Measurements from ENCODE around the gene NUDT3. TPM values are rescaled to one million over a fixed set of nuclear protein-coding genes. Genes with fewer than 3 reads are reported as not detected.

The NUDT3 gene
- total and polyA plus RNA-seq, 9 of the 15 experiments (the other 6 are each of a cell fraction or from before 2014, with no cell fraction given): 5.4 to 81.2 (median 56.4) TPM

- TF ChIP-seq ZNF318 (IDR thresholded peaks at IDR 0.05; ENCODE audit: borderline replicate concordance in 1 of 2, low read depth in 1 of 2) (no peak), RFX7 (CRISPR knock-in tag; IDR thresholded peaks at IDR 0.05) (no peak), MYNN (IDR thresholded peaks at IDR 0.05) (peak; percentile 46; the same call in 1 of the 2 replicates), MYNN (CRISPR knock-in tag; IDR thresholded peaks at IDR 0.05) (no peak), SMC3 (conservative IDR thresholded peaks at IDR 0.05; ENCODE audit: insufficient read depth, low read depth, low read length) (no peak), SMARCB1 (IDR thresholded peaks at IDR 0.05; ENCODE audit: insufficient read length, low read depth) (no peak), CEBPZ (IDR thresholded peaks at IDR 0.05; ENCODE audit: borderline replicate concordance, low read depth, low read length) (no peak), FOXK1 (CRISPR knock-in tag; IDR thresholded peaks at IDR 0.05; ENCODE audit: borderline replicate concordance) (no peak), ZNF79 (CRISPR knock-in tag; IDR thresholded peaks at IDR 0.05; ENCODE audit: low read depth) (no peak), MYC (IDR thresholded peaks at IDR 0.05; ENCODE audit: low read depth, low read length) (no peak), MYC (CRISPR knock-in tag; IDR thresholded peaks at IDR 0.05; ENCODE audit: borderline replicate concordance, low read depth) (no peak), FOXO4 (CRISPR knock-in tag; IDR thresholded peaks at IDR 0.05) (no peak)
Observed at GRCh38 chr6:34390531-34391472, 1.7 kb downstream of the NUDT3 start (continued).
